ENCODE data around the gene GTF2I.

DNA sequence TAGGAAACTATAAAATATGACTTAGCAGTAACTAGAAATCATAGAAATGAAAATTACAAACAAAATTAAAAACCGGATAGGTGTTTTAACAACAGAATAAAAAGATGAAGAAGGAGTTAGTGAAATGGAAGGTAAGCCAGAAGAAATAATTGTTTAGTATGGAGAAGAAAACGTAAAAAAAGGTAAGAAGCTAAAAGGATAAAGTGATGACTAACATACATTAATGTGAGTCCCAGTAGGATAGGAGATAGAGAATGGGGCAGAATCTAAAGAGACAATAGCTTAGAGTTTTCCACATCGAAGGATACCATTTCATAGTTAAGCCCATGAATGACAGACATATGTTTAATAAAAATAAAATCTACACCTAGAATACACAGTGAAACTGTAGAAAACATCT lies 25.3 kb downstream of the GTF2I start:
- TF ChIP-seq CTCF (conservative IDR thresholded peaks at IDR 0.05 in 1 of 2, IDR thresholded peaks at IDR 0.05 in 1 of 2; ENCODE audit: extremely low read depth in 1 of 2, insufficient read depth in 1 of 2, low read depth in 1 of 2, low read length in 2 of 2) (no peak), EZH2 (IDR thresholded peaks at IDR 0.05; ENCODE audit: borderline replicate concordance, low read length) (no peak)
